ENCODE measurements around the gene CCDC57. TPM values are rescaled to one million over a fixed set of nuclear protein-coding genes. Genes with fewer than 3 reads are reported as not detected.

Gene CCDC57
- total and polyA plus RNA-seq, 9 of the 15 experiments (the other 6 are each of a cell fraction or from before 2014, with no cell fraction given): 0.83 to 36.2 (median 13.6) TPM

GRCh38 chr17:82212331-82213250 lies at the start of gene CCDC57 (continued):
- TF ChIP-seq, protein P1, sequence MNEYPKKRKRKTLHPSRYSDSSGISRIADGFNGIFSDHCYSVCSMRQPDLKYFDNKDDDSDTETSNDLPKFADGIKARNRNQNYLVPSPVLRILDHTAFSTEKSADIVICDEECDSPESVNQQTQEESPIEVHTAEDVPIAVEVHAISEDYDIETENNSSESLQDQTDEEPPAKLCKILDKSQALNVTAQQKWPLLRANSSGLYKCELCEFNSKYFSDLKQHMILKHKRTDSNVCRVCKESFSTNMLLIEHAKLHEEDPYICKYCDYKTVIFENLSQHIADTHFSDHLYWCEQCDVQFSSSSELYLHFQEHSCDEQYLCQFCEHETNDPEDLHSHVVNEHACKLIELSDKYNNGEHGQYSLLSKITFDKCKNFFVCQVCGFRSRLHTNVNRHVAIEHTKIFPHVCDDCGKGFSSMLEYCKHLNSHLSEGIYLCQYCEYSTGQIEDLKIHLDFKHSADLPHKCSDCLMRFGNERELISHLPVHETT (CRISPR knock-in tag; conservative IDR thresholded peaks at IDR 0.05 in 1 of 2, IDR thresholded peaks at IDR 0.05 in 1 of 2): peak in 1 of 2 experiments; percentile 85; a peak in 2 of 4 replicates
- TF ChIP-seq ARID1B (IDR thresholded peaks at IDR 0.05): peak; percentile 43; the same call in 1 of the 2 replicates
- peak; percentile 62 for TF ChIP-seq MYC (IDR thresholded peaks at IDR 0.05; ENCODE audit: low read depth, low read length)
- no peak for TF ChIP-seq MYC (CRISPR knock-in tag; IDR thresholded peaks at IDR 0.05; ENCODE audit: borderline replicate concordance, low read depth)
- TF ChIP-seq, protein P2, sequence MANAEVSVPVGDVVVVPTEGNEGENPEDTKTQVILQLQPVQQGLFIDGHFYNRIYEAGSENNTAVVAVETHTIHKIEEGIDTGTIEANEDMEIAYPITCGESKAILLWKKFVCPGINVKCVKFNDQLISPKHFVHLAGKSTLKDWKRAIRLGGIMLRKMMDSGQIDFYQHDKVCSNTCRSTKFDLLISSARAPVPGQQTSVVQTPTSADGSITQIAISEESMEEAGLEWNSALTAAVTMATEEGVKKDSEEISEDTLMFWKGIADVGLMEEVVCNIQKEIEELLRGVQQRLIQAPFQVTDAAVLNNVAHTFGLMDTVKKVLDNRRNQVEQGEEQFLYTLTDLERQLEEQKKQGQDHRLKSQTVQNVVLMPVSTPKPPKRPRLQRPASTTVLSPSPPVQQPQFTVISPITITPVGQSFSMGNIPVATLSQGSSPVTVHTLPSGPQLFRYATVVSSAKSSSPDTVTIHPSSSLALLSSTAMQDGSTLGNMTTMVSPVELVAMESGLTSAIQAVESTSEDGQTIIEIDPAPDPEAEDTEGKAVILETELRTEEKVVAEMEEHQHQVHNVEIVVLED (CRISPR knock-in tag; IDR thresholded peaks at IDR 0.05): peak; percentile 76
- TF ChIP-seq KAT8 (IDR thresholded peaks at IDR 0.05; ENCODE audit: low read depth): no peak
- peak; percentile 62 for TF ChIP-seq ATF7 (IDR thresholded peaks at IDR 0.05)
- peak; percentile 100 for TF ChIP-seq EGR1 (conservative IDR thresholded peaks at IDR 0.05)
- TF ChIP-seq ZNF24 (IDR thresholded peaks at IDR 0.05): peak; percentile 77
- TF ChIP-seq IRF2 (CRISPR knock-in tag; IDR thresholded peaks at IDR 0.05): 0 out of 2 replicates have a peak, but pooled peaks have one; percentile 12
- peak; percentile 23; the same call in 1 of the 2 replicates for TF ChIP-seq PML (IDR thresholded peaks at IDR 0.05; ENCODE audit: low read length)
- TF ChIP-seq ZNF766 (CRISPR knock-in tag; conservative IDR thresholded peaks at IDR 0.05): peak; percentile 55
- TF ChIP-seq GTF2E2 (tag; IDR thresholded peaks at IDR 0.05): peak; percentile 41; the same call in 1 of the 2 replicates
- peak; percentile 56; the same call in 1 of the 2 replicates for TF ChIP-seq PHF8 (IDR thresholded peaks at IDR 0.05; ENCODE audit: borderline replicate concordance, low read length)
- TF ChIP-seq HNRNPUL1 (IDR thresholded peaks at IDR 0.05; ENCODE audit: low read length): peak; percentile 86; the same call in 1 of the 2 replicates
- TF ChIP-seq, protein P3, sequence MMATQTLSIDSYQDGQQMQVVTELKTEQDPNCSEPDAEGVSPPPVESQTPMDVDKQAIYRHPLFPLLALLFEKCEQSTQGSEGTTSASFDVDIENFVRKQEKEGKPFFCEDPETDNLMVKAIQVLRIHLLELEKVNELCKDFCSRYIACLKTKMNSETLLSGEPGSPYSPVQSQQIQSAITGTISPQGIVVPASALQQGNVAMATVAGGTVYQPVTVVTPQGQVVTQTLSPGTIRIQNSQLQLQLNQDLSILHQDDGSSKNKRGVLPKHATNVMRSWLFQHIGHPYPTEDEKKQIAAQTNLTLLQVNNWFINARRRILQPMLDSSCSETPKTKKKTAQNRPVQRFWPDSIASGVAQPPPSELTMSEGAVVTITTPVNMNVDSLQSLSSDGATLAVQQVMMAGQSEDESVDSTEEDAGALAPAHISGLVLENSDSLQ (IDR thresholded peaks at IDR 0.05): no peak
- TF ChIP-seq TARDBP (IDR thresholded peaks at IDR 0.05): 0 out of 2 replicates have a peak, but pooled peaks have one; percentile 43
- TF ChIP-seq FIP1L1 (IDR thresholded peaks at IDR 0.05; ENCODE audit: low read depth, low read length, poor library complexity, severe bottlenecking): peak; percentile 69
- TF ChIP-seq SAP30 (IDR thresholded peaks at IDR 0.05; ENCODE audit: borderline replicate concordance, insufficient read depth, low read depth, low read length, poor library complexity, severe bottlenecking): peak; percentile 86
